Measurements from ENCODE around the gene GNPTG. TPM values are rescaled to one million over a fixed set of nuclear protein-coding genes. Genes with fewer than 3 reads are reported as not detected.

GNPTG gene
- polyA plus RNA-seq, 1 donor from 2014 or later: 55.9 TPM

- H3K27ac Mint-ChIP-seq: peak overlapping the region in 2 of 3 donors; percentile 60 to 73
- H3K27me3 Mint-ChIP-seq: no peaks in the 10 kb centered on the region
- no peaks in the 10 kb centered on the region for H3K9me3 Mint-ChIP-seq
- H3K36me3 Mint-ChIP-seq: peaks cover 2% of the 10 kb centered on the region
- peaks cover 4 to 10% (median 8%) of the 10 kb centered on the region in 3 donors for H3K4me1 Mint-ChIP-seq
- H3K4me3 Mint-ChIP-seq: peak overlapping the region in 1 of 4 donors; percentile 43
Measured at GRCh38 chr16:1375741-1376410, 24.1 kb downstream of the GNPTG start.

- H3K4me1 Mint-ChIP-seq: peaks cover 4 to 10% (median 8%) of the 10 kb centered on the region in 3 donors
- H3K4me3 Mint-ChIP-seq: peak overlapping the region in 1 of 4 donors; percentile 8
- no peaks in the 10 kb centered on the region for H3K27me3 Mint-ChIP-seq
- no peaks in the 10 kb centered on the region for H3K9me3 Mint-ChIP-seq
- peaks cover 4% of the 10 kb centered on the region for H3K36me3 Mint-ChIP-seq
- H3K27ac Mint-ChIP-seq: peak overlapping the region in 1 of 3 donors; percentile 39
Measured at GRCh38 chr16:1377406-1378010, 25.8 kb downstream of the GNPTG start.

- H3K9me3 Mint-ChIP-seq: no peaks in the 10 kb centered on the region
- no peaks in the 10 kb centered on the region for H3K27me3 Mint-ChIP-seq
- H3K4me1 Mint-ChIP-seq: peaks cover 4 to 10% (median 8%) of the 10 kb centered on the region in 3 donors
- peak overlapping the region in 2 of 3 donors; percentile 86 for H3K27ac Mint-ChIP-seq
- peaks cover 4% of the 10 kb centered on the region for H3K36me3 Mint-ChIP-seq
- peak overlapping the region in 3 of 4 donors; percentile 65 to 73 (median 66) for H3K4me3 Mint-ChIP-seq
Measured at GRCh38 chr16:1378087-1378803, 26.5 kb downstream of the GNPTG start.

- Mint-ChIP-seq H3K4me1 (peaks cover 4 to 10% (median 8%) of the 10 kb centered on the region in 3 donors), H3K27ac (peak overlapping the region in 1 of 3 donors; percentile 86), H3K9me3 (no peaks in the 10 kb centered on the region), H3K36me3 (peaks cover 4% of the 10 kb centered on the region), H3K4me3 (peak overlapping the region; percentile 65 to 84 (median 70)), H3K27me3 (no peaks in the 10 kb centered on the region)
Measured at GRCh38 chr16:1378804-1379303, 27.1 kb downstream of the GNPTG start.

- H3K9me3 Mint-ChIP-seq: no peaks in the 10 kb centered on the region
- H3K4me3 Mint-ChIP-seq: peak overlapping the region; percentile 67 to 86 (median 78)
- peaks cover 4% of the 10 kb centered on the region for H3K36me3 Mint-ChIP-seq
Measured at GRCh38 chr16:1379304-1380076, 27.8 kb downstream of the GNPTG start.

GRCh38 chr16:1380195-1380594 is 28.5 kb downstream of the GNPTG start:
- Mint-ChIP-seq H3K4me1 (peaks cover 4 to 10% (median 8%) of the 10 kb centered on the region in 3 donors), H3K9me3 (no peaks in the 10 kb centered on the region), H3K27me3 (no peaks in the 10 kb centered on the region), H3K4me3 (peak overlapping the region; percentile 67 to 86 (median 78)), H3K36me3 (peaks cover 4% of the 10 kb centered on the region), H3K27ac (peak overlapping the region; percentile 72 to 81 (median 80))

More at GRCh38 chr16:1379304-1380076, 27.8 kb downstream of the GNPTG start:
- Mint-ChIP-seq H3K27ac (peak overlapping the region; percentile 80 to 86 (median 81)), H3K4me1 (peaks cover 4 to 10% (median 8%) of the 10 kb centered on the region in 3 donors), H3K27me3 (no peaks in the 10 kb centered on the region)

- Mint-ChIP-seq H3K4me3 (no peak overlapping the region), H3K27ac (no peak overlapping the region), H3K36me3 (peaks cover 4% of the 10 kb centered on the region), H3K9me3 (no peaks in the 10 kb centered on the region), H3K27me3 (no peaks in the 10 kb centered on the region), H3K4me1 (peaks cover 4 to 10% (median 8%) of the 10 kb centered on the region in 3 donors)
Measured at GRCh38 chr16:1381612-1382406, 30.1 kb downstream of the GNPTG start.

- Mint-ChIP-seq H3K36me3 (peaks cover 4% of the 10 kb centered on the region), H3K27ac (no peak overlapping the region), H3K9me3 (no peaks in the 10 kb centered on the region), H3K4me1 (peaks cover 4 to 8% (median 8%) of the 10 kb centered on the region in 3 donors), H3K4me3 (no peak overlapping the region), H3K27me3 (no peaks in the 10 kb centered on the region)
Measured at GRCh38 chr16:1383556-1383955, 31.8 kb downstream of the GNPTG start.

- Mint-ChIP-seq H3K27ac (no peak overlapping the region), H3K4me3 (no peak overlapping the region), H3K4me1 (peaks cover under 1 to 1% (median under 1%) of the 10 kb centered on the region in 3 donors)
Measured at GRCh38 chr16:1385232-1385631, 33.5 kb downstream of the GNPTG start.

GRCh38 chr16:1387331-1387730 is 35.6 kb downstream of the GNPTG start:
- H3K9me3 Mint-ChIP-seq: no peaks in the 10 kb centered on the region
- no peak overlapping the region for H3K4me3 Mint-ChIP-seq
- no peaks in the 10 kb centered on the region for H3K36me3 Mint-ChIP-seq
- H3K27ac Mint-ChIP-seq: no peak overlapping the region
- no peaks in the 10 kb centered on the region for H3K4me1 Mint-ChIP-seq
- no peaks in the 10 kb centered on the region for H3K27me3 Mint-ChIP-seq

More at GRCh38 chr16:1385232-1385631, 33.5 kb downstream of the GNPTG start:
- H3K9me3 Mint-ChIP-seq: no peaks in the 10 kb centered on the region
- H3K27me3 Mint-ChIP-seq: no peaks in the 10 kb centered on the region
- peaks cover 4% of the 10 kb centered on the region for H3K36me3 Mint-ChIP-seq

- Mint-ChIP-seq H3K4me1 (no peaks in the 10 kb centered on the region), H3K9me3 (no peaks in the 10 kb centered on the region), H3K36me3 (no peaks in the 10 kb centered on the region), H3K27ac (peak overlapping the region in 1 of 3 donors; percentile 82), H3K4me3 (no peak overlapping the region), H3K27me3 (no peaks in the 10 kb centered on the region)
Measured at GRCh38 chr16:1389762-1390161, 38.0 kb downstream of the GNPTG start.

- H3K9me3 Mint-ChIP-seq: no peaks in the 10 kb centered on the region
- H3K4me1 Mint-ChIP-seq: no peaks in the 10 kb centered on the region
- H3K27ac Mint-ChIP-seq: peak overlapping the region in 1 of 3 donors; percentile 82
- no peaks in the 10 kb centered on the region for H3K36me3 Mint-ChIP-seq
- H3K27me3 Mint-ChIP-seq: no peaks in the 10 kb centered on the region
- no peak overlapping the region for H3K4me3 Mint-ChIP-seq
Measured at GRCh38 chr16:1390239-1390779, 38.6 kb downstream of the GNPTG start.

- no peaks in the 10 kb centered on the region for H3K4me1 Mint-ChIP-seq
- no peaks in the 10 kb centered on the region for H3K36me3 Mint-ChIP-seq
- no peak overlapping the region for H3K4me3 Mint-ChIP-seq
- no peaks in the 10 kb centered on the region for H3K9me3 Mint-ChIP-seq
- H3K27me3 Mint-ChIP-seq: no peaks in the 10 kb centered on the region
- no peak overlapping the region for H3K27ac Mint-ChIP-seq
Measured at GRCh38 chr16:1392826-1393225, 41.1 kb downstream of the GNPTG start.
